Lower leg skin (tissue), 4 donors: ENCODE results near the gene RETREG3. TPM values are rescaled to one million over a fixed set of nuclear protein-coding genes. Genes with fewer than 3 reads are reported as not detected.
A peak's percentile ranks its signal among the peaks of the same experiment; 100 is the strongest.

Experiments
- DNase-seq, 2 donors: peaks; one replicate each; pipeline ENCODE4 v3.0.0-alpha.2; 2019; ENCODE audit warnings: low spot score in 2 of 2
- H3K4me3 ChIP-seq: fragments of 200-600 bp; sonication (generic); 2 replicates; pipeline ENCODE4 v1.5.1; 2017; ENCODE audit warnings: mild to moderate bottlenecking, low read depth; ENCODE audit not compliant: poor library complexity, severe bottlenecking
- POLR2A ChIP-seq, 2 donors: fragments of 450-650 bp; IDR thresholded peaks; one replicate each; pipeline ENCODE4 v1.6.1; 2016 to 2017; ENCODE audit warnings: antibody characterized with exemption in 2 of 2, mild to moderate bottlenecking in 1 of 2, moderate library complexity in 1 of 2
- WGBS, 2 donors: methylation state at CpG; one replicate each; pipeline ENCODE4 v1.1.5; 2018; 5-methylcytosine and 5-hydroxymethylcytosine counted together
- intact Hi-C: fragments of 100-400 bp; cut with DNase I; formaldehyde crosslinking; loops from one replicate; pipeline ENCODE4 v1.15.0; 2023; ENCODE audit warnings: low total_unique reads
- total RNA-seq, 4 donors: library from RNA; depleted of rRNA; stranded (reverse); fragments of >200 nt; gene quantifications; one replicate each; pipeline ENCODE4 v1.1.0, GENCODE V29; 2016
- TF ChIP-seq, protein P1 (sequence below), 3 donors: fragments of 450-650 bp; IDR thresholded peaks; one replicate each; pipeline ENCODE4 v1.5.1; 2016; ENCODE audit warnings: antibody characterized with exemption in 3 of 3, mild to moderate bottlenecking in 3 of 3, moderate library complexity in 2 of 3

The RETREG3 gene
- total RNA-seq, 4 donors from 2014 or later, result 69.4 to 106 (median 84.3) TPM

DNA sequence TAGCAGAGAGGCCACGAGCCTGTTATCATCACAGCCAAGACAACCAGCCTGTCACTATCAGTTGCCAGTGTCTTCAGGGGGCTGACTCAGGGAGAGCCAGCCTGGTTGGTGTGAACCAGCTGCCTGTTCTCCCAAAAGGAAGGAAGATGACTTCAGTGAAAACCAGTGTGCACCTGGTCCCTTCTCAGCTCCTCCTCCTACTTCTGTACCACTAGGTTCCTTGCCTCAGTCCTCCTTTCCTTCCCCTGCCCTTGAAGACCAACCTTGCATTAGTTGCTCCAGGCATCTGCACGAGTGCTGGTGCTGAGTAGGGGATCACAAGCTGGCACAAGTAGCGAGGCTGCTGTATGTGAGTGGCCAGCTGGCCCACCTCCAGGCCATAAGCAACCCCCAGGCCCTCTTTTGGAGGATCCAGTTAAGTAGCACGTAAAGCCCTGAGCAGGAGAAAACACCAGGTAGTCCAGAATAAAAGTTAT, 8.8 kb upstream of the RETREG3 start:
- no peak overlapping the region for H3K4me3 ChIP-seq
- no peak for DNase-seq
- intact Hi-C loops, result no loop called here
- TF ChIP-seq, protein P1, sequence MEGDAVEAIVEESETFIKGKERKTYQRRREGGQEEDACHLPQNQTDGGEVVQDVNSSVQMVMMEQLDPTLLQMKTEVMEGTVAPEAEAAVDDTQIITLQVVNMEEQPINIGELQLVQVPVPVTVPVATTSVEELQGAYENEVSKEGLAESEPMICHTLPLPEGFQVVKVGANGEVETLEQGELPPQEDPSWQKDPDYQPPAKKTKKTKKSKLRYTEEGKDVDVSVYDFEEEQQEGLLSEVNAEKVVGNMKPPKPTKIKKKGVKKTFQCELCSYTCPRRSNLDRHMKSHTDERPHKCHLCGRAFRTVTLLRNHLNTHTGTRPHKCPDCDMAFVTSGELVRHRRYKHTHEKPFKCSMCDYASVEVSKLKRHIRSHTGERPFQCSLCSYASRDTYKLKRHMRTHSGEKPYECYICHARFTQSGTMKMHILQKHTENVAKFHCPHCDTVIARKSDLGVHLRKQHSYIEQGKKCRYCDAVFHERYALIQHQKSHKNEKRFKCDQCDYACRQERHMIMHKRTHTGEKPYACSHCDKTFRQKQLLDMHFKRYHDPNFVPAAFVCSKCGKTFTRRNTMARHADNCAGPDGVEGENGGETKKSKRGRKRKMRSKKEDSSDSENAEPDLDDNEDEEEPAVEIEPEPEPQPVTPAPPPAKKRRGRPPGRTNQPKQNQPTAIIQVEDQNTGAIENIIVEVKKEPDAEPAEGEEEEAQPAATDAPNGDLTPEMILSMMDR (IDR thresholded peaks at IDR 0.05), result no peak
- no peak for TF ChIP-seq POLR2A (IDR thresholded peaks at IDR 0.05)
- WGBS, 2 donors, result 30 to 39% methylated on average over 4 of the region's 4 CpGs

DNA sequence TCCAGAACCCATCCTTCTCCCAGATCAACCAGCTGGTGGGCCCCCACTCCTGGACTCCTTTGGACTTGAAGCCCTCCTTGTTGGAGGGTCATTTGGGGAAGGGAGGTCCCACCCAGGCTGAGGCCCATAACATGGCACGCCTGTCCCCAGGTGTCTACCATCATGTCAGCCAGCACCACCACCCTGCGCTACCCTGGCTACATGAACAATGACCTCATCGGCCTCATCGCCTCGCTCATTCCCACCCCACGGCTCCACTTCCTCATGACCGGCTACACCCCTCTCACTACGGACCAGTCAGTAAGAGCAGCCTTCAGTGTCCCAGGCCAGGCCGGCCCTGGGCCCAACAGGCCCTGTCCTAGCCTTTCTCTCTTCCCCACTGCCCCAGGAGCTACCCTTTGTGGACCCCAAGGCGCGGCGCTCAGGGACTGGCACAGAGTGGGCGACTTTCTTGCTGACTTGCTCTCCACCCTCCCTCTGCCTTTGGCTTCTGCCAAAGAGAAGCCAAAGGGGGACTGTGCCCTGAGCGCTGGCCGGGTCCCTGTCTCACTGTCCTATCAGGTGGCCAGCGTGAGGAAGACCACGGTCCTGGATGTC, 4.6 kb upstream of the RETREG3 start:
- no peak overlapping the region for H3K4me3 ChIP-seq
- intact Hi-C loops, result no loop called here
- TF ChIP-seq, protein P1 (IDR thresholded peaks at IDR 0.05), result no peak
- TF ChIP-seq POLR2A (IDR thresholded peaks at IDR 0.05), result no peak
- WGBS, 2 donors, result 97 to 98% methylated on average over 12 to 17 of the region's 17 CpGs
- DNase-seq, result peak in 1 of 2 donors; percentile 83

DNA sequence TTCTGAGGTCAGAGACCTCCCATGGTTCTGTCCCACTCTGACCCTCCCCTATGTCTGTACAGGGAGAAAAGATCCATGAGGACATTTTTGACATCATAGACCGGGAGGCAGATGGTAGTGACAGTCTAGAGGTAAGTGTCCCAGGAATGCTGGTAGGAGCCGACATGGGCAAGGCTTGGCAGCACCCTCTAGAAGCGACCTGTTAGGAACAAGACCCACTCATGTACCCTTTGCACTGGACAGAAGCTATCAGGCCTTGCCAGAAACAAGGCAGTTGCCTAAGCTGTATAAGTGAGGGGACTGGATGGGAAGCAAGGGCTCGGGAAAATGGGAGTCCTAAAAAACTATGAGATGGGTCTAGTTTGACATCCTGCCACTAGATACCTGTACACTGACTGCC, 2.8 kb upstream of the RETREG3 start:
- H3K4me3 ChIP-seq, result no peak overlapping the region
- TF ChIP-seq POLR2A (IDR thresholded peaks at IDR 0.05), result no peak
- TF ChIP-seq, protein P1 (IDR thresholded peaks at IDR 0.05), result no peak
- 92 to 97% methylated on average over 4 of the region's 4 CpGs for WGBS, 2 donors
- intact Hi-C loops, result no loop called here
- DNase-seq, result peak in 1 of 2 donors; percentile 67

DNA sequence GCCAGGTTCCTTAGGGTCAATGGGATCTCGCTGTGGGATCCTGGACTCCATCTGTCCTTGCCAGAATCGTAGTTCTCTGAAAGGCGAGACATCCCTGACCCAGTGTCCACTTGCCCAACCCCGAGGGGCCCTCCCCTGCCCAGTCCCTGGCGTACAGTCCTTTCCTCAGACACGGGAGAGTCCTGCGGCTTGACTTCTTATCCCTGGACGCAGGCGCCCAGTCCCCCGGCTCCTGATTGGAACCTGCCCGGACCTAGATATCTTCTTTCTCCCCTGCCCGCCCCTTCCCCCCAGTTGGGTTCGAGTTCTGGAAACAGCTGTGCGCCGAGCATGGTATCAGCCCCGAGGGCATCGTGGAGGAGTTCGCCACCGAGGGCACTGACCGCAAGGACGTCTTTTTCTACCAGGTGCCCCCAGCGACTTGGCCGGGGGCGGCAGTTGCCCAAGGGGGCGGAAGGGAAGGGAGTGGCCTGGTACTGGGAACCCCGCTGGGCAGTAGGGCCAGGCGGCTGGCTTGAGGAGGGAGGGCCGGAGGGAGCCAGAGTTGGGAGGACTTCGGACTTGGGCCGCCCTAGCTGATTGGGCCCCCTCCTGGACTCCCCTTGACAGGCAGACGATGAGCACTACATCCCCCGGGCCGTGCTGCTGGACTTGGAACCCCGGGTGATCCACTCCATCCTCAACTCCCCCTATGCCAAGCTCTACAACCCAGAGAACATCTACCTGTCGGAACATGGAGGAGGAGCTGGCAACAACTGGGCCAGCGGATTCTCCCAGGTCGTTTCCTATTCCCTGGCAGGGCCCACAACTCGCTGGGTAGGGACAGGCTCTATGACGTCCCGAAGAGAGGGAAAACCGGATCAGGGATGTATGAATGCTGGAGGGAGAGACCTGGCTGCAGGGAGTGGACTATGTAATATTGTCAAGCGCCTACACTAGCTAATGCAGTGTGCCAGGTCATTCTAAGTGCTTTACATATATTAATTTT, 934 bp upstream of the RETREG3 start:
- intact Hi-C loops, result loop anchor here (2.0 kb wide), 1 partner anchor 67 kb away; the partner anchor contains the start of gene PLEKHH3
- H3K4me3 ChIP-seq, result peak overlapping the region; percentile 35
- peak in 1 of 2 donors; percentile 6 for DNase-seq
- 6 to 14% methylated on average over 29 to 32 of the region's 42 CpGs for WGBS, 2 donors

DNA sequence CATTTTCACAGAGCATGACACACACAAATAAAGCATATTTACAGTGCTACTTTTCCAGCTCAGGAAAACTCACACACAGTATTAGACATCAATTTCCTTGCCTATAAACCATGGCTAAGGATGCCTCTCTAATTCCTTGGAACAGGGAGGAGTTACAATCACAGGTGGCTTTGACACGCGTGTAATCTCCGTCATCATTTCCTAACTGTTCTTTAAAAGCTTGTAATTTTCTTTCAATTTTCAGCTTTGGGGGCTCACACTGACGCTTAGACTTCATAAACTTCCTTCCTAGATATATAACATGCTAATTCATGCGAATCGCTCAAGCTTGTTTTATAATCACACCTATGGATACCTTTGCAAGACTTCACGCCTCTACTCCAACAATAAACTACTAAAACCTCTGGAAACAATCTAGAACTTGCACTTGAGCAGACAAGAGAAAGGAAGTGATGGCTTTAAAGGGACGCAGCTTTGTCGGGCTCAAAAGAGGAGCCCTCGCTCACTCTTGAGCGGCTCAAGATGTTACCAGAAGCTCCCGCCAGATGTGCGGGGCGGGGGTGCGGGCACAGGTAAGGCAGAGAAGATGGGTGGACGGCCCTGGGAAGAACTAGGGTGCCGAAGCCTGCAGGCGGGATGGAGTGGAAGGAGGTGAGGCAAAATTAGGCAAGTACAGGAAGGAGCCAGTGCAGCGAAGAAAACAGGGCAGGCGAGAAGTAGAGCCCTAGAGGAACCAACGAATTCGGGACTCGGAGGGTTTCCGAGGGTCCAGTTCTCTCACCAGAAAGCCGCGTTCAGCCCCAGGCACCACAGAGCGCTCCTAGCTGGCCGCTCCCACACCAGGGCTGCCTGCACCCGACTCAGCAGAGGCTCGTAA, 631 bp downstream of the RETREG3 start:
- intact Hi-C loops, result loop anchor here (2.0 kb wide), 1 partner anchor 68 kb away; the partner anchor contains the start of gene PLEKHH3
- peak overlapping the region; percentile 98 for H3K4me3 ChIP-seq
- DNase-seq, result no peak
- 1% methylated on average over 30 of the region's 30 CpGs for WGBS, 2 donors
- no peak for TF ChIP-seq POLR2A (IDR thresholded peaks at IDR 0.05)
- TF ChIP-seq, protein P1 (IDR thresholded peaks at IDR 0.05), result no peak
